T-helper 1 cell (primary cell): Measurements from ENCODE around the gene ELMOD3.
"Not testable (repeated sequence)": the region's sequence is repeated elsewhere in the genome, so short reads cannot be mapped to it uniquely, and the experiment has no call there.

Experiments
- DNase-seq, 5 donors: peaks; one replicate each; pipeline ENCODE4 v3.0.0-alpha.2; 2012 to 2020
- total RNA-seq, 4 donors: gene quantifications; one replicate each; lab custom pipeline; 2026; lab: John Stamatoyannopoulos, UW

ELMOD3 gene
- total RNA-seq = 19.0 to 35.3 (median 32.4) reads per million in 4 donors

DNA sequence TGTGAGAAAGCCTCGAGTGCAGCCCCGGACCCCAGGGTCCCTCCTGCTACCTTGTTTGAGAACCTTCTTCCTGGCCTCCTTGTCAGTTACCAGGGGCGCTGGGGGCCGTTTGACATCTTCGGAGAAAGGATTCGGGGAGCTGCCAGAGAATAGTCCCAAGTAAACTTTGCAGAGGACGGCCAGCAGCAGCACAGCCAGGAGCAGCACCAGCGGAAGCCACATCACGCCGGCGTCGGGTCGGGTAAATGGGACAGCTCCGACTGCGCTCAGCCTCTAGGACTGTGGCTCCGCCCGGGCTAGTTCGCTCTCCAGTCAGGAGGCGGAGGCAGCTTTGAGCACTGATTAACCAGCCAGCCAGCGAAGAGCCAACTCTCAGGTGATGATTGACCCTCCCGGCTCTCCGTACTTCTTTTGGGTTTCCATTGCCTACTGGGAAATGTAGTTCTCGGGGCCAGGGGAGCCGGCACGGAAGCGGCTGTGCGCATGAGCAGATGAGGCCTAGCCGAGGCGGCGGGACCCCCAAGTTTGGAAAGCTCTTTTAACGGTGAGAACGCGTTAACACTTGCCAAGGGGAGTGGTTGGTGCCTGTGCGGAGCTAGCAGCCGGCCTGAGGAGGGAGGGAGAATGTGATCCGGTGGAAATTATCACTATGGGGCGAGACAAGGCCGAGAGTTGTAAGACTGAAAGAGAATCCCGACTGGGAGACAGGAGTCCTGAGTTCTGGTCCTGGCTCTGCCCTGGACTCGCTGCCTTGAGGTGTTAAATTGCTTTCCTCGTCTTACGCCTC is at the start of gene ELMOD3, which contains the start of gene RETSAT:
Gene ELMOD3 (plus strand): TSS at position 484 of the 787 bp plus-strand sequence. CDS start 2,430 bp downstream, outside the sequence.
Gene RETSAT (minus strand): TSS at position 243 of the 787 bp plus-strand sequence. CDS start 21 bp downstream, at position 222.
- DNase-seq = peak; percentile 93 to 98 (median 97)

GRCh38 chr2:85307527-85307897 is 47.1 kb upstream of the ELMOD3 start:
- no peak for DNase-seq

GRCh38 chr2:85308201-85308600 is 46.4 kb upstream of the ELMOD3 start:
- DNase-seq = no peak

GRCh38 chr2:85308896-85309555 is 45.5 kb upstream of the ELMOD3 start:
- no peak for DNase-seq

- DNase-seq = no peak
Measured at GRCh38 chr2:85309699-85310321, 44.8 kb upstream of the ELMOD3 start.

GRCh38 chr2:85310330-85310729 is 44.2 kb upstream of the ELMOD3 start:
- DNase-seq = no peak

GRCh38 chr2:85312404-85312803 is 42.2 kb upstream of the ELMOD3 start:
- DNase-seq = no peak

- DNase-seq = no peak
Measured at GRCh38 chr2:85314884-85315242, 39.7 kb upstream of the ELMOD3 start.

- not testable (repeated sequence) for DNase-seq
Measured at GRCh38 chr2:85315921-85316320, 38.6 kb upstream of the ELMOD3 start.

GRCh38 chr2:85318222-85319074 is 36.1 kb upstream of the ELMOD3 start:
- no peak for DNase-seq

- no peak for DNase-seq
Measured at GRCh38 chr2:85319796-85320195, 34.8 kb upstream of the ELMOD3 start.

GRCh38 chr2:85323351-85323987 is 31.1 kb upstream of the ELMOD3 start:
- no peak for DNase-seq

- not testable (repeated sequence) for DNase-seq
Measured at GRCh38 chr2:85323988-85324367, 30.6 kb upstream of the ELMOD3 start.

- DNase-seq = no peak
Measured at GRCh38 chr2:85324639-85325465, 29.7 kb upstream of the ELMOD3 start.

- DNase-seq = no peak
Measured at GRCh38 chr2:85325466-85325811, 29.1 kb upstream of the ELMOD3 start.

GRCh38 chr2:85326406-85327159 is 28.0 kb upstream of the ELMOD3 start:
- DNase-seq = peak in 4 of 5 donors; percentile 29 to 82 (median 32)

DNA sequence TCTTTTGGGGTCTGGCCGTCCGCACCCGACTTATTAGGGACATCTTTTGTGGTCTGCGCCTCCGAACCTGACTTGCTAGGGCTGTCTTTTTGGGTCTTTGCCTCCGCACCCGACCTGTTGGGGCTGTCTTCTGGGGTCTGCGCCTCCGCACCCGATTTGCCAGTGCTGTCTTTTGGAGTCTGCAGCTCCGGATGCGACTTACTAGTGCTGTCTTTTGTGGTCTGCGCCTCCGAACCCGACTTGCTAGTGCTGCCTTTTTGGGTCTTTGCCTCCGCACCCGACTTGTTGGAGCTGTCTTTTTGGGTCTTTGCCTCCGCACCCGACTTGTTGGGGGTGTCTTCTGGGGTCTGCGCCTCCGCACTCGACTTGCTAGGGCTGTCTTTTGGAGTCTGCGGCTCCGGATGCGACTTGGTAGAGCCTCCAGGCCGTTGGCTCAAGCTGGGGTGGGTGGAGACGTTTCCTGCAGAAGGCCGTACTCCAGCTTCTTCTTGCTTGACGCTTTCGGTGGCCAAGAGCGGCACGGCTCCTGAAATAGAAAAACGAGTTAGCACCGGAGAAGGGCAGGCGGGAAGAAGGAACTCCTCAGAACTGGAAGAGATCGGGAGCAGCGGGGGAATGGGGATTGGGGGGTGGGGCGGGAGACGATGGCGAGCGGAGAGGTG is 27.3 kb upstream of the ELMOD3 start:
- peak in 4 of 5 donors; percentile 34 to 82 (median 45) for DNase-seq

GRCh38 chr2:85327822-85328617 is 26.5 kb upstream of the ELMOD3 start, which contains the start of gene TGOLN2:
Gene TGOLN2 (minus strand): TSS chr2:85327989. CDS start chr2:85327962, 27 bp downstream.
- DNase-seq = peak; percentile 89 to 96 (median 92)

DNA sequence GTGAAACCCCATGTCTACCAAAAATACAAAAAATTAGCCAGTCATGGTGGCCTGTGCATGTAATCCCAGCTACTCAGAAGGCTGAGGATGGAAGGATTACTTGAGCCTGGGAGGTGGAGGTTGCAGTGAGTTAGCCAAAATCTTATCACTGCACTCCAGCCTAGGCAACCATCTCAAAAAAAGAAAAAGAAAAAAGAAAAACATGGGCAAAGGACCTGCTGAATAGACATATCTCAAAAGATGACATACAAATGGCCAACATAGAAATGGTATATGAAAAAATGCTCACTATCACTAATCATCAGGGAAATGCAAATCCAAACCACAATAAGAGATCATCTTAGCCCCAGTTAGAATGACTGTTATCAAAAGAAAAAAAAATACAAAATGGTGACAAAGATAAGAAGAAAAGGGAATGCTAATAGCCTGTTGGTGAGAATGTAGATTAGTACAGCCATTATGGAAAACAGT is 25.4 kb upstream of the ELMOD3 start:
- DNase-seq = no peak
